HCT116 (cell line): Measurements from ENCODE around the gene TNRC6B. TPM values are rescaled to one million over a fixed set of nuclear protein-coding genes. Genes with fewer than 3 reads are reported as not detected.

Experiments used
- ATAC-seq: fragments of 200-7000 bp; cut with Tn5 transposase; 2 replicates; pipeline ENCODE4 v1.9.1; 2020; ENCODE audit warnings: mild to moderate bottlenecking, moderate library complexity
- BruUV-seq: library from RNA; stranded (reverse); fragments of 400-500 nt; replicated peaks from 2 replicates; lab custom pipeline; 2021; lab: Mats Ljungman, UMichigan
- CTCF ChIA-PET: fragments of 300-600 bp; sonication (Branson Sonifier 250); formaldehyde crosslinking; loops from one replicate; lab custom pipeline; 2021; ENCODE audit warnings: antibody characterized with exemption; lab: Charles Lee
- POLR2A ChIA-PET: fragments of 300-600, 350-600 bp; sonication (Branson Sonifier 250); formaldehyde crosslinking; loops from one replicate; lab custom pipeline; 2021; ENCODE audit warnings: antibody characterized with exemption; lab: Charles Lee
- RAD21 ChIA-PET, 2 experiments: fragments of 300-600 bp; sonication (Branson Sonifier 250); formaldehyde crosslinking; loops; one replicate each; lab custom pipeline; 2023; ENCODE audit warnings: low total read pairs in 2 of 2; ENCODE audit not compliant: uncharacterized antibody in 2 of 2, unreplicated experiment in 2 of 2, low non-redundant PET in 1 of 2; lab: Charles Lee
- DNase-seq: peaks from one replicate; pipeline ENCODE4 v3.0.0-alpha.2; 2010; ENCODE audit warnings: low read depth, low spot score
- H2AFZ ChIP-seq: fragments of 200-600 bp; shearing (Covaris generic), sonication (generic); 2 replicates; pipeline ENCODE4 v1.6.1; 2017; ENCODE audit warnings: low read depth, mixed run types, mixed read lengths, antibody characterized with exemption, low read length; ENCODE audit not compliant: poor library complexity, severe bottlenecking
- H3K27ac ChIP-seq: 2 replicates; pipeline ENCODE4 v1.5.1; 2012; ENCODE audit warnings: low read depth, low read length
- H3K27me3 ChIP-seq: fragments of 200-600 bp; sonication (generic); 2 replicates; pipeline ENCODE4 v1.6.1; 2016; ENCODE audit warnings: mixed run types, low read length, mixed read lengths; ENCODE audit not compliant: insufficient read depth
- H3K36me3 ChIP-seq, 2 experiments: fragments of 200-500 bp in 1 of 2; fragments of 200-600 bp in 1 of 2; sonication (Bioruptor generic) in 1 of 2; sonication (generic) in 1 of 2; 2 replicates each; pipeline versions ENCODE4 v1.5.1 to v1.6.1; 2014 to 2016; ENCODE audit warnings: low read length in 2 of 2, inconsistent platforms in 1 of 2, mixed read lengths in 1 of 2, mixed run types in 1 of 2; ENCODE audit not compliant: insufficient read depth in 2 of 2, control insufficient read depth in 1 of 2
- H3K4me1 ChIP-seq, 2 experiments: fragments of 200-600 bp in 1 of 2; sonication (generic) in 1 of 2; 2 replicates each; pipeline versions ENCODE4 v1.5.1 to v1.6.1; 2012 to 2017; ENCODE audit warnings: low read length in 2 of 2, inconsistent platforms in 1 of 2, mild to moderate bottlenecking in 1 of 2, mixed read lengths in 1 of 2, mixed run types in 1 of 2, moderate library complexity in 1 of 2; ENCODE audit not compliant: insufficient read depth in 2 of 2, control insufficient read depth in 1 of 2
- H3K4me2 ChIP-seq: fragments of 200-600 bp; sonication (generic); 2 replicates; pipeline ENCODE4 v1.6.1; 2017; ENCODE audit warnings: mixed run types, low read length, mixed read lengths
- H3K4me3 ChIP-seq, 2 experiments: fragments of 200-600 bp in 1 of 2; sonication (generic) in 1 of 2; replicated peaks in 1 of 2; 2 replicates each; pipeline ENCODE4 v1.5.1; 2011 to 2016; ENCODE audit warnings: low read length in 2 of 2, control low read depth in 1 of 2, low read depth in 1 of 2, mild to moderate bottlenecking in 1 of 2, mixed read lengths in 1 of 2, mixed run types in 1 of 2
- H3K79me2 ChIP-seq: fragments of 200-600 bp; sonication (generic); 2 replicates; pipeline ENCODE4 v1.6.1; 2017; ENCODE audit warnings: mild to moderate bottlenecking, mixed run types, low read length, moderate library complexity, mixed read lengths; ENCODE audit not compliant: insufficient read depth
- H3K9ac ChIP-seq: fragments of 200-600 bp; sonication (generic); 2 replicates; pipeline ENCODE4 v1.6.1; 2016; ENCODE audit warnings: low read length, mixed read lengths
- H3K9me2 ChIP-seq: fragments of 200-600 bp; sonication (generic), shearing (Covaris generic); 2 replicates; pipeline ENCODE4 v1.6.1; 2017; ENCODE audit warnings: mixed run types, mild to moderate bottlenecking, moderate library complexity; ENCODE audit not compliant: insufficient read depth
- H3K9me3 ChIP-seq, 2 experiments: fragments of 200-500 bp in 1 of 2; fragments of 200-600 bp in 1 of 2; sonication (Bioruptor generic) in 1 of 2; sonication (generic) in 1 of 2; 2 replicates each; pipeline ENCODE4 v1.6.1; 2014 to 2017; ENCODE audit warnings: low read length in 2 of 2, mixed read lengths in 2 of 2, inconsistent platforms in 1 of 2, low read depth in 1 of 2, mild to moderate bottlenecking in 1 of 2, mixed run types in 1 of 2, moderate library complexity in 1 of 2; ENCODE audit not compliant: control insufficient read depth in 1 of 2, insufficient read depth in 1 of 2
- H4K20me1 ChIP-seq: fragments of 200-600 bp; sonication (generic), shearing (Covaris generic); 2 replicates; pipeline ENCODE4 v1.6.1; 2017; ENCODE audit warnings: mixed run types, mild to moderate bottlenecking, moderate library complexity; ENCODE audit not compliant: insufficient read depth
- ATF3 ChIP-seq: IDR thresholded peaks from 2 replicates; pipeline ENCODE4 v1.6.1; 2012
- ELF1 ChIP-seq: IDR thresholded peaks from 2 replicates; pipeline ENCODE4 v1.6.1; 2012; ENCODE audit warnings: low read depth, borderline replicate concordance
- JUND ChIP-seq: IDR thresholded peaks from 2 replicates; pipeline ENCODE4 v1.6.1; 2012
- MAX ChIP-seq: IDR thresholded peaks from 2 replicates; pipeline ENCODE4 v1.6.1; 2012
- RAD21 ChIP-seq: IDR thresholded peaks from 2 replicates; pipeline ENCODE4 v1.6.1; 2012; ENCODE audit warnings: low read depth, mild to moderate bottlenecking
- REST ChIP-seq: IDR thresholded peaks from 2 replicates; pipeline ENCODE4 v1.6.1; 2012; ENCODE audit warnings: low read depth
- TCF7L2 ChIP-seq: IDR thresholded peaks from 2 replicates; pipeline ENCODE4 v1.7.0; 2011; ENCODE audit warnings: borderline replicate concordance, inconsistent platforms; ENCODE audit not compliant: insufficient read depth, insufficient read length; ENCODE audit errors: extremely low read depth
- intact Hi-C: fragments of 100-400 bp; cut with micrococcal nuclease; formaldehyde crosslinking; loops from 2 replicates; pipeline ENCODE4 v1.10.0; 2022
- total RNA-seq: library from RNA; stranded (reverse); gene quantifications from one replicate; pipeline ENCODE4 v1.2.1, GENCODE V29; 2021; ENCODE audit not compliant: unreplicated experiment

The TNRC6B gene
- total RNA-seq, 1 experiment from 2014 or later, result 29.8 TPM

DNA sequence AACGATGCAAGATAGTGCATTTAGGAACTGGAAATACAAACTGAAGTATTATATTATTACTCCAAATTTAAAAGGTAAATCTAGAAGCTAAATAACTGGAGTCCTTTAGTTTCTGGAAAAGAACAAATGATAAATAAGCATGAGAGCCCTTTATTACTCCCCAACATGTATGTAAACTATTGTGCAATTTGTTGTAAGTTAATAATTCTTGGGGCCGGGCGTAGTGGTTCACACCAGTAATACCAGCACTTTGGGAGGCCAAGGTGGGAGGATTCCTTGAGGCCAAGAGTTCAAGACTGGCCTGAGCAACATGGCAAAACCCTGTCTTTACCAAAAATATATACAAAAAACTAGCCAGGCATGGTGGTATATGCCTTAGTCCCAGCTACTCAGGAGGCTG is 203.7 kb downstream of the TNRC6B start:
- Histone ChIP-seq H2AFZ (no peak overlapping the region), H3K27ac (no peak overlapping the region), H3K36me3 (no peaks in the 10 kb centered on the region), H3K79me2 (peaks cover 31% of the 10 kb centered on the region), H3K9me3 (no peaks in the 10 kb centered on the region), H3K9me2 (no peaks in the 10 kb centered on the region), H3K9ac (no peak overlapping the region), H3K27me3 (no peaks in the 10 kb centered on the region), H3K4me2 (no peak overlapping the region), H3K4me3 (no peak overlapping the region), H4K20me1 (no peaks in the 10 kb centered on the region), H3K4me1 (peaks cover 0 to 18% of the 10 kb centered on the region in 2 experiments; a peak in 2 of 4 replicates)
- CTCF ChIA-PET, result no interaction called here
- ATAC-seq, result no peak
- RAD21 ChIA-PET, result no interaction called here
- no peak for DNase-seq
- POLR2A ChIA-PET, result no interaction called here
- TF ChIP-seq TCF7L2, result no peak
- TF ChIP-seq MAX, result no peak
- no peak for TF ChIP-seq REST
- intact Hi-C loops, result no loop called here
- BruUV-seq, result no TSS peak

GRCh38 chr22:40383905-40384304 is 206.2 kb downstream of the TNRC6B start:
- Histone ChIP-seq H3K79me2 (peaks cover 36% of the 10 kb centered on the region), H4K20me1 (no peaks in the 10 kb centered on the region), H3K4me3 (no peak overlapping the region), H2AFZ (no peak overlapping the region), H3K27ac (no peak overlapping the region), H3K9me2 (no peaks in the 10 kb centered on the region), H3K9ac (no peak overlapping the region), H3K36me3 (no peaks in the 10 kb centered on the region), H3K27me3 (no peaks in the 10 kb centered on the region), H3K4me2 (no peak overlapping the region), H3K4me1 (peaks cover 0 to 4% of the 10 kb centered on the region in 2 experiments; a peak in 1 of 4 replicates), H3K9me3 (no peaks in the 10 kb centered on the region)
- BruUV-seq, result no TSS peak
- DNase-seq (no peak), ATAC-seq (no peak)
- intact Hi-C loops, result no loop called here
- POLR2A ChIA-PET, result no interaction called here
- CTCF ChIA-PET, result interaction anchor here (1.8 kb wide), 1 partner anchor 53 kb away, joined by 4 read pairs; no protein-coding TSS in a partner anchor
- TF ChIP-seq RAD21, result no peak
- TF ChIP-seq ATF3, result no peak
- no peak for TF ChIP-seq JUND
- no peak for TF ChIP-seq TCF7L2
- TF ChIP-seq ELF1, result no peak
- RAD21 ChIA-PET, result no interaction called here
